ENCODE data around the gene ZFP36L1. TPM values are rescaled to one million over a fixed set of nuclear protein-coding genes. Genes with fewer than 3 reads are reported as not detected.
A peak's percentile ranks its signal among the peaks of the same experiment; 100 is the strongest.

ZFP36L1 gene, protein sequence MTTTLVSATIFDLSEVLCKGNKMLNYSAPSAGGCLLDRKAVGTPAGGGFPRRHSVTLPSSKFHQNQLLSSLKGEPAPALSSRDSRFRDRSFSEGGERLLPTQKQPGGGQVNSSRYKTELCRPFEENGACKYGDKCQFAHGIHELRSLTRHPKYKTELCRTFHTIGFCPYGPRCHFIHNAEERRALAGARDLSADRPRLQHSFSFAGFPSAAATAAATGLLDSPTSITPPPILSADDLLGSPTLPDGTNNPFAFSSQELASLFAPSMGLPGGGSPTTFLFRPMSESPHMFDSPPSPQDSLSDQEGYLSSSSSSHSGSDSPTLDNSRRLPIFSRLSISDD
- 83.8 and 88.6 TPM in 2 replicates for total RNA-seq (2014; rRNA removed; shearing (Covaris generic))

DNA sequence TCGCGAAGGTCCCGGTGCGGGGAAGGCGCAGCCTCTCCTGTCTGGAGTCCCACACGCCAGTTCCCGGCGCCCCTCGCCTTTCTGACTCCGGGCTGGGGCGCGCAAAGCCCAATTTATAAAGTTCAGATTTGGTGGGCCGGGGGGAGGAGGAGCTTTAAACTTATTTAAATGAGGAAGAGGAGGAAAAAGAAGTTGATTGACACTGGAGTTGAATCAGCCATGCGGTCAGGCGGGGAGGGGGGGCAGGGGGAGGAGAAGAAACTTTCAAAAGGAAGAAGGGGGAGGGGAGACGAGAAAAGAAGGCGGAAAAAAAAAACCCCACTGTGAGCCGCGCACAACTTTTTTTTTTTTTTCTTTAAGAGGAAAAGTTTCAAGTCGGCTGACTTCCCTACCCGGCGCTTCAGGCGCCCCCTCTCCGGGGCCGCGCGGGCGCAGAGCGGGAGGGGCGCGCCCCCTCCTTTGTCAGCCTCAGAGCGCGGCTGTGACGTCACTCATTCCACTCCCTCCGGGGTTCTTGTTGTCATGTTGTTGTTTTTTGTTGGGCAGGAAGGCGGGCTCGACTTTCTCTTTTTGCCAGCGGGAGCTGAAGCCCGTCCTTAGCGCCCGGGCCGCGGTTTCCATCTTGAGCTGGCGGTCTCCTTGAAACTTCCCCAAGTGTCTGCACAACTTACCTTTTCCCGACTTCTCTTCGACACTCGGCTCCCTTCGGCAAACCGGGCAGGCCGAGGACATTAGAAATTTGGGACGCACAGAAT lies at the start of gene ZFP36L1:
ZFP36L1 (minus strand) TSS at position 89 of the 755 bp plus-strand sequence. CDS start 129 bp downstream, outside the sequence.
- DNase-seq (ENCODE audit: low spot score): peak; percentile 89

DNA sequence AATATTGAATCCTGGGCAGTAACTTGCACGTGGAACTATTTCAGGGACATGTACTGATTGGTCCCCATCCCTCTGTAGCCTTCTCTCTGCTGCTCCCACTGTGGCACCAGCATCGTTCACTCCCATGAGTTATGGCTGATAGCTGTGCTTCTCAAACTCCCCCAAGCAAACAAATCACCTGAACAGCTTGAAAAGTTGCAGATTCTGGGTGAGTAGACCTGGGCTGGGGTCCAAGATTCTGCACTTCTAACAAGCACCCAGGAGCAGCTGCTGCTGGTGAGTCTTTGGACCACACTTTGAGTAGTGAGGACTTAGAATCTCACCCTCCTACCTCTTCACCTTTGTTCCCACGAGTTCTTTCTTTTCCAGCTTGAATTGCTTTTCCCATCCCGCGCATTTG lies 49.4 kb upstream of the ZFP36L1 start:
- no peak for DNase-seq (ENCODE audit: low spot score)

DNA sequence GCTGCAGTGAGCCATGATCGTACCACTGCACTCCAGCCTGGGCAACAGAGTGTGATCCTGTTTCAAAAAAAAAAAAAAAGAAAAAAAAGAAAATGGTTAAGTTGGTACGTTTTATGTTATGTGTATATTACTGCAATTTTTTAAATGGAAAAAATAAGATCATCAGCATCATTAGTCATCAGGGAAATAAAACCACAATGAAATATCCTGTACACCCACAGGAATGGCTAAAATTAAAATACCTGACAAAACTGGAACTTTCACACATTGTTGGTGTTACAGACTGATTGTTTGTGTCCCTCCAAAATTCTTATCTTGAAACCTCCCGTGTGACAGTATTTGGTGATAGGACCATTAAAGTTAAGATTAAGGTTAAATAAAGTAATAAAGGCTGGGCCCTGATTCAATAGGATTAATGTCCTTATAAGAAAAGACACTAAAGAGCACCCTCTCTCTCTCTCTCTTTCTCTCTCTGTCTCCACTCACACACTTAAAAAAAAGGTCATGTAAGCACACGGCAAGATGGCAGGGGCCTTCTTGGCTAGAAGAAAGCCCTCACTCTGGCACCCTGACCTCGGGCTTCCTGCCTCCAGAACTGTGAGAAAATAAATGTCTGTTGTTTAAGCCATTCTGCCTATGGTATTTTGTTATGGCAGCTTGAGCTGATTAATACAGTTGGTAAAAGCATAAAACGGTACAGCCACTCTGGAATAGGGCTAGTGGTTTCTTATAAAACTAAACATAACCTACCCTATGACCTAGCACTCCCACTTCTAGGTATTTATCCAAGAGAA lies 48.3 kb upstream of the ZFP36L1 start:
- no peak for DNase-seq (ENCODE audit: low spot score)

DNA sequence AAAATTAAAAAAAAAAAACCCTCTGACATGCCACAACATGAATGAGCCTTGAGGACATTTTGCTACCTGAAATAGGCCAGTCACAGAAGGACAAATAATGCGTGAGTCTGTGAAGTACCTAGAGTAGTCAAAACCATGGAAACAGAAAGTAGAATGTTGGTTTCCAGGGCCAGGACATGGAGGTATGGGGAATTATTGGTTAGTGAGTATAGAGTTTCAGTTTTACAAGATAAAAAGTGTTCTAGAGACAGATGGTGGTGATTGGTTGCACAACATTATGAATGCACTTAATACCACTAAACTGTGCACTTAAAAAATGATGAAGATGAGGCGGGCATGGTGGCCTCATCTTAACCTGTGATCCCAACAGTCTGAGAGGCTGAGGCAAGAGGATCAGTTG lies 47.6 kb upstream of the ZFP36L1 start:
- no peak for DNase-seq (ENCODE audit: low spot score)

DNA sequence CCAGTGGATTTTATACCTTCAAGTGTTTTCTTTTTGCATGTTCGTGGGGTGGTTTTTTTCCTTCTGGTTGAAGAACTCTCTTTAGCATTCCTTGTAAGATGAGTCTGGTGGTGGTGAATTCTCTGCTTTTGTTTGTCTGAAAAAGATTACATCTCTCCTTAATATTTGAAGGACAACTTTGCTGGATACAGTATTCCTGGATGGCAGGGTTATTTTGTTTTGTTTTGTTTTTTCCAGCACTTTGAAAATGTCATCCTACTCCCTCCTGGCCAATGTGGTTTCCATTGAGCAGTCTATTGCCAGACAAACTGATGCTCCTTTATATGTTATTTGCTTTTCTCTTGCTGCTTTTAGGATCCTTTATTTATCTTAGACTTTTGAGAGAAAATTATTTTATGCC lies 43.2 kb upstream of the ZFP36L1 start:
- DNase-seq (ENCODE audit: low spot score): no peak

DNA sequence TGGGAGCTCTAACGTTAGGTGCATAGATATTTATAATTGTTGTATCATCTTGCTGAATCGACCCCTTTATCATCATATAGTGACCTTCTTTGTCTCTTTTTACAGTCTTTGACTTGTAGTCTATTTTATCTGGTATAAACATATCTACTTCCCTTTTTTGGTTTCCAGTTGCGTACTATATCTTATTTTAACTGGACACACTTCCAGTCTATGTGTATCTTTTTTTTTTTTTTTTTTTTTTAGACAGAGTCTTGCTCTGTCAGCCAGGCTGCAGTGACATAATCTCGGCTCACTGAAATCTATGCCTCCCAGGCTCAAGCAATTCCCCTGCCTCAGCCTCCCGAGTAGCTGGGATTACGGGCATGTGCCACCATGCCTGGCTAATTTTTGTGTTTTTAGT lies 41.9 kb upstream of the ZFP36L1 start:
- no peak for DNase-seq (ENCODE audit: low spot score)

DNA sequence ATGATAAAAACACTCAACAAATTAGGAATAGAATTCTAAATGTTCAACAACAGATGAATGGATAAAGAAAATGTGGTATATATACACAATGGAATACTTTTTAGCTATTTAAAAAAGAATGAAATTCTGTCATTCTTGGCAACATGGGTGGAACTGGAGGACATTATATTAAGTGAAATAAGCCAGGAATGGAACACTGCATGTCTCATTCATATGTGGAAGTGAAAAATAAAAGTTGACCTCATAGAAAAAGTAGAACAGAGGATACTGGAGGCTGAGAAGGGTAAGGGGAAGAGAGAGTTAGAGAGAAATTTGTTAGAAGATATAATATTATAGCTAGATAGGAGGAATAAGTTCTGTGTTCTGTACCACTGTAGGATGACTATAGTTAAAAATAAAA lies 35.8 kb upstream of the ZFP36L1 start:
- DNase-seq (ENCODE audit: low spot score): no peak

DNA sequence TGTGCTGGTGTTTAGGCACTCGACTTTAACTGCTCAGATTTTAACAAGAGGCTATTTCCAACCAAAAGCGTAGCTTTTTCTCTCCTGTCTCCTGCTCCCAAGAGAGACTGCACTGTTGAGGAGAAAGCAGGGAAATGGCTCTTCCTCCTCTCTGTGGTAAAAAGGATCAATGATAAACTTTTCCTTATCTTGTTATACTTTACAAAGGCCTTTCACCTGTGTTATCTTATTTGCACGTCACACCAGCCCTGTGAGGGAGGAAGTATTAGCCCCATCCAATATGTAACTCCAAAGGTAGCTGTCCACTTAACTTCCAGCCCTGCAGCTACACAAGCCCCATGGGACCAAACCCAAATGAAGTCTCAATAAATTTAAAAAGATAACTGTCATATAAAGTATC lies 32.9 kb upstream of the ZFP36L1 start:
- no peak for DNase-seq (ENCODE audit: low spot score)

DNA sequence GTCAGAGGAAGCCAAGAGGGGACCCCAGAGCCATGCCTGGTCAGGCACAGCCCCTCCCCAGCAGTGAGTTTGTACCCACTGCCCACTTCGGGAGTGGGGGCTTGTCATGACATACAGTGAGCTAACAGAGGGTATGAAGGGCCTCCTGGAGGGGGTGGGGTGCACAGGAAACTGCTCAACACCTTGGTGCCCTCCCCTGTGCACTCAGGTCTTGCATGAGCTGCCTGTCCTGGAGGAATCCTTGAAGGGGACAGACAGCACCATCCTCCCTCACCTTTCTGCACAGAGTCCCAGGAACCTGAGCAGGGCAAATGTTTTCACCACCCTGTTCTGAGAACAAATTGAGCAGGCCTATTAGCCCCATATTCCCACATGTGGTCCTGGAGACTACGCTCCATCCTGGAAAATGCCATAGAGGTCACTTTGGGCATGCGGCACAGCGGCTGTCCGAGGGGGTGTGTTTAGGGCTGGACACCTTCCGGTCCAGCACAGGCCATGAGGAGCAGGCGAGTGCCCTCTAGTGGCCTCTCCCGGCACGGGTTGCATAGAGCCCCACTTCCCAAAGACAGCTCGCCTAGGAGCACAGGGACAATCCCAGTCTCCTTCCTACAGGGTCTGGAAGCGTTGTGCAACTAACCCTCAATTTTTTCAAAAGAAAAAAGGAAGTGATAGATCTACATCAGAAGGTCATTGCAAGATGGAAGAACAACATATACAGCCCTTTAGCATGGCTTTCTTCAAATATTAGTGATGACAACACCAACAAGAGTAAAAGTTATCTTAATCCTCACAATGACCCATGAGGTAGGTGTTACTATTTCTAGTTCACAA lies 31.9 kb upstream of the ZFP36L1 start:
- DNase-seq (ENCODE audit: low spot score): peak; percentile 84

DNA sequence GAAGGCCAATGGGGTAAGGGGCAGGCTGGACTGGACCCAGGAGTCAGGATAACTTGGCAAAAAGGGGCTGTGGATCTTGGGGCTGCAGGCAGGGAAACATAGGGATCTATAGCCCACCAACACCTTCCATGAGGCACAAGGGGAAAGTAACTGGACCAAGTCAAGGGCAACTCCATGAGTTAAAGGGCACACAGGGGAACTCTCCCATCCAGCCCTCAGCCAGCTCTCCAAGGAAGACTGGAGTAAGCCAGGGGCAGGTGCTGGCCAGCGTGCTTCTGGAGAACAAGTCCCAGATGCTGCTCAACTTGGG lies 31.3 kb upstream of the ZFP36L1 start:
- DNase-seq (ENCODE audit: low spot score): no peak

DNA sequence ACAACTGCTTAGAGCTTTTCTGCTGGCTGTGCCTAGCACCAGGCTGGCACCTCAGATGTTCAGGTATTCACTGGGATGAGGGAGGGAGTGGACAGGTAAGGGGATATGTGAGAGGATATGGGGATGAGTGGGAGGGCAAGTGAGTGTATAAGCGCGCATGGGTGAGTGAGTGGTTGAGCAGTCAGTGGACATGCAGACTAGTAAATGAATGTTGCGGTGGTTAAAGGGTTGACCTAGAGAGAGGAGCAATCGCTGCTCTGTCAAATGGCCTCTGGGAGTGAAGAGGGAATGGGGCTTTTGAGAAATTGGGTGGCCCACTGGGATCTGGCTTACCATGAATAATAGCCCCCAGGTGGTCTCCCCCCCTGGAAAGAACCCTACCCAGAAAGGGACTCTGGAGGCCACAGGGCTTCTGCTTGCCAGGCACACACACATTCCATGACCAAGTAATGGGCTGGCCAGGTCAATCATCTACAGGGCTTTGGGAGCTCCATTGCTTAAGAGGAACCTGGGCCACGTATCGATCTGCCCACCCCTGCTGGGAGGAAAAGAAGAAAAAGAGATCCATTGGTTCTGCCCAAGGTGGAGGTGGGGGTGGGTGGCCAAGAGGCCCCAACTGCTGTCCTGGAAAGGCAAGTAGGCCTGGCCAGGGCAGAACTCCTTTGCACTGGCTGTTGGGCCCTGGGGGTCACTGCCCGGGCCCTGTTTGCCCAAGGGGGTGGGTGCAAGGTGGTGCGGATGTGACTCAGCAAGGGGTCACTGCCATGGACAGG lies 30.8 kb upstream of the ZFP36L1 start:
- no peak for DNase-seq (ENCODE audit: low spot score)

DNA sequence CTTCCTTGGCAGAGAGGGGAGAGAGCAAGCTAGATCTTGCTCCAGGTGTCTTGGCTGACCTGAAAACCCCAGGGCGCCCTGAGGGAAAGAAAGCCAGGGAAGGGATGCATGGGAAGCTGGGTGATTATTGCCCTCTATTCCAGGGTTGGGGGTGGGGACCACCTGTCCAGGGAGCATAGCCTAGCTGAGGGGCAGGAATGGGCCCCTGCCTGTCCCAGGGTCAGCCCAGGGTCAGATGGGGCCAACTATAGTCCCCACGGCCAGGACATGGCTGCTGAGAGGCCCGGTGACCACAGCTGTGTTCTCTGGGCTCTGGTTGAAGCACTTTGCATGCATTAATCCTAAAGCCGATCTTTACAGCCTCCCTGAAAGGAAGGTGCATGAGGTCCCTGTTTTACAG lies 30.1 kb upstream of the ZFP36L1 start:
- DNase-seq (ENCODE audit: low spot score): no peak

DNA sequence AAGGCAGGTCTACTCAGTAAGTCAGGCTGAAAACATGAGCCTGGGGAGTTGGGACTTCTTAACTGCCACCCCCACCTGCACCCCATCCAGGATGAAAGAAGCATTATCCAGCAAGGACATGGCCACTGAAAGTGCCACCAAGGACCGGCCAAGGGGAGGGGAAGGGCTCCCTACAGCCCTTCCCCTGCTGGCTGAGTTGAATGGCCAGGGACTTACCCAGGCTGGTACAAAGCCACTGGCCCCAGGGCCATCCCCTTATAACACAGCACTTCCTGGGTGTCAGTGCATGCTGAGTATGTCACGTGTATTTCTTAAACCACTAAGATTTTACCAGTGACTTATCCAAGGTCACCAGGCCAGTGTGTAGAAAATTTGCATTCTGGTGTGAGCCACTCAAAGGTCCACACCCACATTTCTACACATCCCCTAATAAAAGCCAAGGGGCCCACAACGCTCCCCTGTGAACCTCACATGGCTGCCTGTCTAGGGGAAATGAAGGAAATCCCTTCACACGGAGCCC lies 29.3 kb upstream of the ZFP36L1 start:
- no peak for DNase-seq (ENCODE audit: low spot score)

DNA sequence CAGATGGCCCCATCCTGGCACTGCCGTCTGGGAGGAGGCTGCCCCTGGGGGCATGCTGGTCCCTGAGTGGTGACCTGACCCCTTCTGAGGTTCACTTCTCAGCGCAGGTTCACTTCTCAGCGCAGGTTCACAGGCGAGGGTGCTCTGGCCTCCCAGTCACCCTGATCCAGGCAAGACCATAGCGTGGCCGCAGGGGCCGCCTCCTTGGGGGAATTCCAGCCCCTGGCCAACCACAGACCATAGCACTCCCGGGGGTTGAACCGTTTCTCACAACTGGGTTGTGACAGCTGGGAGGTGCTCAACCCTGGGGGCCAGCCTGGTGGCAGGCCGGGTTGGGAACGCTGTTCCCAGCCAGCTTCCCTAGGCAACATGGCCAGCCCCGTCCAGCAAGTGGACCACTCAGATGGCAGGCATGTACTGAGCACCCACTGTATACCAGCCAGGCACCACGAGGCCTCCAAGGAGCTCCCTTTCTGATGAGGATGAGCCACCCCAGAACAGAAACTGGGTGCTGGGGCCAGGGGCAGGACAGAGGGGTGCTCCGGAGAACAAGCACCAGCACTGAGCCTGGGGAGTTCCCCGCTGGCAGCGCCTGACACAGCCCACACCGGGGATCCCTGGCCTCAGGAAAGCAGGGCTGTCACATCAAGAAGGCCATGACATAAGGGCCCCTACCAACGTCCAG lies 28.3 kb upstream of the ZFP36L1 start:
- DNase-seq (ENCODE audit: low spot score): no peak

DNA sequence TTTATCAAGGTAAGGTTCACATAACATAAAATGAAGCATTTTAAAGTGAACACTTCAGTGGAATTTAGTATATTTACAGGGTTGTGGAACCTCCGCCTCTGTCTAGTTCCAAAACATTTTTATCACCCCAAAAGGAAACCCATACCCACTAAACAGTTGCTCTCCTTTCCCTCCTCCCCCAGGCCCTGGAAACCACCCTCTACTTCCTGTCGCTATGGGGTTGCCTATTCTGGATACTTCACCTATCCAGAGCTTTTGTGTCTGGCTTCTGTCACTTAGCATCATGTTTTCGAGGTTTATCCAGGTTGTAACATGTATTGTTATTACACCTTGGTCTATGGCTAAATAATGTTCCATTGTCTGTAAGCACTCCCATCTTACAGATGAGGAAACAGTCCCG lies 27.7 kb upstream of the ZFP36L1 start:
- DNase-seq (ENCODE audit: low spot score): no peak

DNA sequence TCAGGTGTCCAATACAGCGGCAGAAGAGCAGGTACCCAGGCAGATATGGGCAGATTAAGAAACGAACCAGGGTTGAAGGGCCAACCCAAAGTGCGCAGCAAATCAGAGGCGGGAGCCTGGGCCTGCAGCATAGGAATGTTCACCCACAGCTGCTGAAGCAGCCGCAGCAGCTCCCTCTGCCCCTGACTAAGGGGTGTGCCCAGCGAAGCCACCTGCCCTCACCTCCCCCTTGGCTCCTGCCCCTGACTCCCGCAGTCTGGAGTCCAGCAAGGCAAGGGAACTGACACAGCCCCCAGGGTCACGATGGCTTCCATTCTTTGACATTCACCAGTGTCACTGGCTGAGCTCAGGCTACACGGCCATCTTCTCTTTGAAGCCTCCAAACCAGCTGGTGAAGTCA lies 27.3 kb upstream of the ZFP36L1 start:
- DNase-seq (ENCODE audit: low spot score): no peak

DNA sequence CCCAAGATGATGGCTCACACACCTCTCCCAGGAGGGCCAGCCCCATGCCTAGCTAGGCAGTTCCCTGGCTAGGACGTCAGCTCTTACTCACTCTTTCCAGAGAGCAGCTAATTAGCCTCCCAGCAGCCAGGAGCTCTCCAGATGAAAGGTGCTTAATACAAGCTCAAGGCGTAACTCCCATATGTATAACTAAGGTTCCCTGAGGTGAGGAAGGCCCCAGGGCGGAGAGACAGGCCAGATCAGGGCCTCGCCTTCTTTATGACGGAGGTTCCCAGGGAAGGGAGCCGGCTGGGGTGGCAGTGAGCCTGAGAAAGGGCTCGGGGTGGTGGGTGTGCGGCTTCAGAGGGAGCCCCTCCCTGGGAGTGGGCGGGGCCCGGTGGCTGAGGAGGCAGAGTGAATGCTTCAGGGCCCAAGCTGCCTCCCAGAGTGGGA lies 26.4 kb upstream of the ZFP36L1 start:
- peak; percentile 64 for DNase-seq (ENCODE audit: low spot score)

DNA sequence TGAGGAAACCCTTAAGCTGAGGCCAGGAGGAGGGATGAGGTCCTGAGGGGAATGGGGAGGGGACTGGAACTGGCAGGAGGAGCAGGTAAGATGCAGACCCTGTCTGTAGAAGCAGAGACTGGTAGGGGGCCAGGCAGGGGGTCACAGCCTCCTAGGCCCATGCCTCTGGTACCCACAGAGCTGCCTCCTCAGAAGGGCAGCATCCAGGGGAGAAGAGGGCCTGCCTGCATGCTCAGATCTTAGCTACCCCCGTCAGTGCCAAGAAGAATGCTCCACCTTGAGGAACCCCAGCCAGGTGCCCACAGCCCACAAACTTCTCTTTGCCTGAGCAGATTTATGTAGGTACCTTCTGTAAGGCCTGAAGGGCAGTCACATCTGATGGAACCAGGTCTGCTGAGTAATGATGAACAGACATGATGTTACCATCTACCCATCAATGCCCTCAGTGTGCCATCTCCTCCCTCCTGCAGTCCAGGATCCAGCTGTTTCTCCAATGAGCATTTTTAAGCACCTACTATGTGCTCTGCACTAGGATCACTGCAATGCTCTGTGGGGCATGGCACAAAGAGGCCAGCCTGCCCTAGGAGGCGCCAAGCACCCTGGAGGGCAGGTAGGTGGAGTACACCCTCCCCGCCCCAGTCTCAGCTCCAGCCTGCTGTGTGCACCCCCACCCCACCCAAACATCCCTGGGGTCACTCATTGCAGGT lies 24.8 kb upstream of the ZFP36L1 start:
- DNase-seq (ENCODE audit: low spot score): no peak

DNA sequence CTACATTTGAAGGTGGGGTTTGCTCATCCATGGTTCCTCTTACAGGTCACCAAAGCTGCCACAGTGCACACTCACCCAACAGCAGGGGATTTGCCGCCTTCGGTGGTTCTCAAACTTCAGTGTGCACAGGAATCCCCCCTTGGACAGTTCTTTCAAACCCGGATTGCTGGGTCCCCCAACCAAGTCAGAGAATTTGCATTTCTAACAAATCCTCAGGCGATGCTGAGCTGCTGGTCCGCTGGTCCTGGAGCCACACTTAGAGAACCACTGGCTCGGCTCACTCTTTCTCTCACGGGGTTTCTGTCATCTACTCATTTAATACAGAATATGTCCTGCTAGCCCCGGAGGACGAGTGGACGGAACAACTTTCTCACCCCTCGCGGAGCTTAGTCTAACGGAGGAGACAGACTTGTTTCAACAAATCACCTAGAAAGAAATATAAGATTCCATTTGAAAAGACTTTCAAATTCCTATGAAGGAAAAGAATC lies 24.1 kb upstream of the ZFP36L1 start:
- no peak for DNase-seq (ENCODE audit: low spot score)
